ENCODE measurements around the gene MVB12A.

DNA sequence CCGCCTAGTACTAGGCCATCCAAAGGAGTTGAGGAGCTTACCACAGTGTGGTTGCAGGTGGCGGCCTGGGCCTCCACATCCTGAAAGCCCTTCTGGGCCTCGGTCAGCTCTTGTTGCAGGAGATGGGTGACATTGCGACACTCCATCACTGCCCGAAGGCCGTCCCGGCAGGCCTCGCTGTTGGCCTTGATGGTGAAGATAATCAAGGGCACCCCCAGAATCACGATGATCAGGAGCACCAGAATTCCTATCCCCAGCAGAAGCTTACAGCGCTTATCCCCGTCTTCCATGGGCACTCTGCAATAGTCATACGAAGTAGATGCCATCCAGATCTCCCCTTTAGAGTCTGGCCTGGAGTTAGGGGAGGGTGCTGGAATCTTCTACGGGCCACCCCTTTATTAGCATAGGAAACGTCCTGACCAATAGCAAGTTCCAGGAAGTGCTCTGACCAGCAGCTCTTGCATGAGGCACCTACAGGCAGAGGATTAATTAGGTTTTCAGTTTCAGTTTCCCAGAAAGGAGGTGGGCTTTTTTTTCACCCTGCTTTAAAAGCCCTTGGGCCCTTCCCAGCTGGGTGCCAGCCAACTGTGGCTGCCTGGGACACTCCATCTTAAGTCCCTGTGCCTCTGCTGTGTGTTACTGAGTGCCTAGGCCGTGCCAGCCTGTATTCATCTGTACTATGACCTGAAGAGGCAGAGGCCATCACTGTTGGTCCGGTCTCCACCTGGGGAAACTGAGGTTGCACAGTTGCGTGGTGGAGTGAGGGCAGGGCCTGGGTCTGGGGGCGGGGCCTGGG, 14.4 kb upstream of the MVB12A start, which contains the start of gene BST2:
- TF ChIP-seq, protein P1, sequence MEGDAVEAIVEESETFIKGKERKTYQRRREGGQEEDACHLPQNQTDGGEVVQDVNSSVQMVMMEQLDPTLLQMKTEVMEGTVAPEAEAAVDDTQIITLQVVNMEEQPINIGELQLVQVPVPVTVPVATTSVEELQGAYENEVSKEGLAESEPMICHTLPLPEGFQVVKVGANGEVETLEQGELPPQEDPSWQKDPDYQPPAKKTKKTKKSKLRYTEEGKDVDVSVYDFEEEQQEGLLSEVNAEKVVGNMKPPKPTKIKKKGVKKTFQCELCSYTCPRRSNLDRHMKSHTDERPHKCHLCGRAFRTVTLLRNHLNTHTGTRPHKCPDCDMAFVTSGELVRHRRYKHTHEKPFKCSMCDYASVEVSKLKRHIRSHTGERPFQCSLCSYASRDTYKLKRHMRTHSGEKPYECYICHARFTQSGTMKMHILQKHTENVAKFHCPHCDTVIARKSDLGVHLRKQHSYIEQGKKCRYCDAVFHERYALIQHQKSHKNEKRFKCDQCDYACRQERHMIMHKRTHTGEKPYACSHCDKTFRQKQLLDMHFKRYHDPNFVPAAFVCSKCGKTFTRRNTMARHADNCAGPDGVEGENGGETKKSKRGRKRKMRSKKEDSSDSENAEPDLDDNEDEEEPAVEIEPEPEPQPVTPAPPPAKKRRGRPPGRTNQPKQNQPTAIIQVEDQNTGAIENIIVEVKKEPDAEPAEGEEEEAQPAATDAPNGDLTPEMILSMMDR (IDR thresholded peaks at IDR 0.05; ENCODE audit: insufficient read depth, low read depth, low read length) = no peak
- TF ChIP-seq EZH2 (IDR thresholded peaks at IDR 0.05; ENCODE audit: insufficient read depth, low read length) = no peak
